WERI-Rb-1 (cell line): ENCODE data around the gene MYCBPAP.

Experiments
- DNase-seq: peaks from one replicate; pipeline ENCODE4 v3.0.0-alpha.2; 2020
- H3K27ac ChIP-seq: fragments of 250-450 bp; sonication (Bioruptor Pico); 2 replicates; pipeline ENCODE4 v1.5.1; 2020; ENCODE audit warnings: mild to moderate bottlenecking, moderate library complexity
- H3K27me3 ChIP-seq: fragments of 250-450 bp; sonication (Bioruptor Pico); 2 replicates; pipeline ENCODE4 v1.5.1; 2021; ENCODE audit warnings: mild to moderate bottlenecking, low read depth, moderate library complexity; ENCODE audit not compliant: insufficient read depth, severe bottlenecking
- H3K36me3 ChIP-seq: fragments of 250-450 bp; sonication (Bioruptor Pico); 2 replicates; pipeline ENCODE4 v1.5.1; 2020; ENCODE audit warnings: mild to moderate bottlenecking, moderate library complexity
- H3K4me3 ChIP-seq: 2 replicates; pipeline ENCODE4 v1.5.1; 2011; ENCODE audit warnings: low read depth, mild to moderate bottlenecking, control low read depth, low read length
- H3K9me3 ChIP-seq: fragments of 250-450 bp; sonication (Bioruptor Pico); 2 replicates; pipeline ENCODE4 v1.5.1; 2021; ENCODE audit warnings: mild to moderate bottlenecking, moderate library complexity; ENCODE audit not compliant: severe bottlenecking
- TF ChIP-seq, protein P1 (sequence below): IDR thresholded peaks from 2 replicates; pipeline ENCODE4 v1.5.1; 2011; ENCODE audit warnings: low read depth, mild to moderate bottlenecking, control low read depth, inconsistent platforms, low read length

The MYCBPAP gene

DNA sequence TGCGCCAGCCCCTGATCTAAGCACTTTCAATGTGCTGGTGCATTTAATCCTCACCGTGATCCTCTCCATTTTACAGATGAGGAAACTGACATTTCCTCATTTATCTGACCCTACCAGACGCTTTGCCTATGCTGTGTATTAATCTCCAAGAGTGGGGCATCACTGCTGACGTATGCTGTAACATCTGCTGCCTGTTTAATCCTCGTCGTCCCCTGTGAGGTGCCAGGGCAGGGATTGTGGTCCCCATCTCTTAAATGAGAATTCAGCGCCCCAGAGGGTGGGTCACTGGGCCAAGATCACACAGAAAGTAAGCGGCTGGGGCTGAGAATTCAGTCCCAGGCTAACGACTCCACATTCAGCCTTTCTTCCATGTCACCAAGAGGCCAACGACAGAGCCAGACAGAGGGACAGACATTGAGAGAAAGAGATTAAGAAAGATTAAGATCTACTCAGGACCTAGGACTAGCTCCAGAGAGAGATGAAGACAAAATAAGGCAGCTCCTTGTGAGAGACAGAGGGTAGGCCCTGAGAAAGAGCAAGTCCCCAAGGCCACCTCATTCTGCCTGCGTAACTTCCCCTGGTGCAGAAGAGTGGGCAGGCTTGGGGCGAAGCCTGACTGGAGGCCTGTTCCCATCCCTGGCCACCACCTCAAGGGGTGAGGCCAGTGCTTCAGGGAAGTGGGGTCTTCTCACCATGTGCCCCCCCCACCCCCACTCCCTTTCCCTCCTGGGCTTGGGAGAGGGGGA lies 65.8 kb downstream of the MYCBPAP start:
- TF ChIP-seq, protein P1, sequence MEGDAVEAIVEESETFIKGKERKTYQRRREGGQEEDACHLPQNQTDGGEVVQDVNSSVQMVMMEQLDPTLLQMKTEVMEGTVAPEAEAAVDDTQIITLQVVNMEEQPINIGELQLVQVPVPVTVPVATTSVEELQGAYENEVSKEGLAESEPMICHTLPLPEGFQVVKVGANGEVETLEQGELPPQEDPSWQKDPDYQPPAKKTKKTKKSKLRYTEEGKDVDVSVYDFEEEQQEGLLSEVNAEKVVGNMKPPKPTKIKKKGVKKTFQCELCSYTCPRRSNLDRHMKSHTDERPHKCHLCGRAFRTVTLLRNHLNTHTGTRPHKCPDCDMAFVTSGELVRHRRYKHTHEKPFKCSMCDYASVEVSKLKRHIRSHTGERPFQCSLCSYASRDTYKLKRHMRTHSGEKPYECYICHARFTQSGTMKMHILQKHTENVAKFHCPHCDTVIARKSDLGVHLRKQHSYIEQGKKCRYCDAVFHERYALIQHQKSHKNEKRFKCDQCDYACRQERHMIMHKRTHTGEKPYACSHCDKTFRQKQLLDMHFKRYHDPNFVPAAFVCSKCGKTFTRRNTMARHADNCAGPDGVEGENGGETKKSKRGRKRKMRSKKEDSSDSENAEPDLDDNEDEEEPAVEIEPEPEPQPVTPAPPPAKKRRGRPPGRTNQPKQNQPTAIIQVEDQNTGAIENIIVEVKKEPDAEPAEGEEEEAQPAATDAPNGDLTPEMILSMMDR, result no peak
- Histone ChIP-seq H3K36me3 (peaks cover 83% of the 10 kb centered on the region), H3K27ac (peak overlapping the region; percentile 96), H3K27me3 (no peaks in the 10 kb centered on the region), H3K4me3 (no peak overlapping the region), H3K9me3 (no peaks in the 10 kb centered on the region)
- peak; percentile 96 for DNase-seq

DNA sequence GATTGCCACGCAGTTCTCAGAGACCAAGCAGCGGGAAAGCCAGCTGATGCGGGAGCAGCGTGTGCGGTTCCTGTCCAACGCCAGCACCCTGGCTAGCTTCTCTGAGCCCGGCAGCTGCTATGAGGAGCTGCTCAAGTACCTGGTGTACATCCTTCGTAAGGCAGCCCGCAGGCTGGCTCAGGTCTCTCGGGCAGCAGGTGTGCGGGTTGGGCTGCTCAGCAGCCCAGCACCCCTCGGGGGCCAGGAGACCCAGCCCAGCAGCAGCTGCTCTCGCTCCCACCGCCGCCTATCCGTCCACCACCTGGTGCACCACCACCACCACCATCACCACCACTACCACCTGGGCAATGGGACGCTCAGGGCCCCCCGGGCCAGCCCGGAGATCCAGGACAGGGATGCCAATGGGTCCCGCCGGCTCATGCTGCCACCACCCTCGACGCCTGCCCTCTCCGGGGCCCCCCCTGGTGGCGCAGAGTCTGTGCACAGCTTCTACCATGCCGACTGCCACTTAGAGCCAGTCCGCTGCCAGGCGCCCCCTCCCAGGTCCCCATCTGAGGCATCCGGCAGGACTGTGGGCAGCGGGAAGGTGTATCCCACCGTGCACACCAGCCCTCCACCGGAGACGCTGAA lies 67.5 kb downstream of the MYCBPAP start:
- Histone ChIP-seq H3K36me3 (peaks cover 94% of the 10 kb centered on the region), H3K9me3 (no peaks in the 10 kb centered on the region), H3K27ac (peak overlapping the region; percentile 96), H3K4me3 (no peak overlapping the region), H3K27me3 (no peaks in the 10 kb centered on the region)
- no peak for DNase-seq
- TF ChIP-seq, protein P1, result peak; percentile 35; the same call in 1 of the 2 replicates

DNA sequence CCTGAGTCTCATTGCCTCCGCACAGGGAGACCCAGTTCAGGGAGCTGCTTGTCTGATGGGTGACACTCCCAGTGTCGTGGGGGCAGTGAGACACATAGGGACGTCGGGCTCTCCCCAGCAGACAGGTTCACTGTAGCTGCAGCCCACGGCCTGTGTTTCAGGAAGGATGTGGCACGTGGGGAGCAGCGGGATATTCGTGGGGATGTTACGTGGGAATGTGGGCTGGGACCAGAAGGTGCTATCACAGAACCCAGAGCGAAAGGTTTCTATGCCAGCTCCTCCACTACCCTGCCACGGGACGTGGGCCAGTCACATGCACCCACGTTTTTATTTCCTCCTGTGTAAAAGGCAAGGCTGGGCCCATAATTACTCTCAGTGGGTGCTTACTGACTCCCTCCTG lies 68.6 kb downstream of the MYCBPAP start:
- TF ChIP-seq, protein P1, result no peak
- Histone ChIP-seq H3K4me3 (no peak overlapping the region), H3K9me3 (no peaks in the 10 kb centered on the region), H3K36me3 (peaks cover 94% of the 10 kb centered on the region), H3K27me3 (no peaks in the 10 kb centered on the region), H3K27ac (peak overlapping the region; percentile 3; the same call in 1 of the 2 replicates)
- no peak for DNase-seq

DNA sequence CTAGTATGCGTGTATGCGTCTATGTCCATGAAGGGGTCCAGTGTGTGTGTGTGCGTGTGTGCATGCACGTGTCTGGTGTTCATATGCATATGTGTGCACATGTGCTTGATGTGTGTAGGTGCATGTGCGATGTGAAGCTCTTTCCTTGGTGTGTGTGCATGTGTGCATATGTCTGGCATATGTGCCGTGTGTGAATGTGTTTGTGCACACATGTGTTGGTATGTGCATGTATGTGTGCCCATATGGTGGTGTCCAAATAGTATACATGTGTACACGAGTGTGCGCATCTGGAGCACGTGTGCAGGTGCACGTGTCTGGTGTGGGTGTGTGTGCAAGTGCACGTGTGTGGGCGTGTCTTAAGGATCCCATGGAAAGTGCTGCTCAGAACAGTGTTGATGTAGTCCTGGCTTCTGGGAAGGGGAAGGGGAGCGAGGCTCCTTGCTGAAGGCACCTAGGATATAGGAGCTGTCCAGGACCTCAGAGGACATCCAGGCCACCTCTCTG lies 69.3 kb downstream of the MYCBPAP start:
- Histone ChIP-seq H3K27ac (no peak overlapping the region), H3K36me3 (peaks cover 94% of the 10 kb centered on the region), H3K9me3 (no peaks in the 10 kb centered on the region), H3K27me3 (no peaks in the 10 kb centered on the region), H3K4me3 (no peak overlapping the region)
- TF ChIP-seq, protein P1, result no peak
- no peak for DNase-seq

DNA sequence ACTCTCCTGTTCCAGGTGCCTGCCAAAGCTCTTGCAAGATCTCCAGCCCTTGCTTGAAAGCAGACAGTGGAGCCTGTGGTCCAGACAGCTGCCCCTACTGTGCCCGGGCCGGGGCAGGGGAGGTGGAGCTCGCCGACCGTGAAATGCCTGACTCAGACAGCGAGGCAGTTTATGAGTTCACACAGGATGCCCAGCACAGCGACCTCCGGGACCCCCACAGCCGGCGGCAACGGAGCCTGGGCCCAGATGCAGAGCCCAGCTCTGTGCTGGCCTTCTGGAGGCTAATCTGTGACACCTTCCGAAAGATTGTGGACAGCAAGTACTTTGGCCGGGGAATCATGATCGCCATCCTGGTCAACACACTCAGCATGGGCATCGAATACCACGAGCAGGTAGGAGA lies 69.9 kb downstream of the MYCBPAP start:
- no peak overlapping the region for H3K4me3 ChIP-seq
- H3K36me3 ChIP-seq, result peaks cover 93% of the 10 kb centered on the region
- no peaks in the 10 kb centered on the region for H3K27me3 ChIP-seq
- TF ChIP-seq, protein P1, result no peak
- H3K27ac ChIP-seq, result peak overlapping the region; percentile 6; the same call in 1 of the 2 replicates
- DNase-seq, result no peak
- H3K9me3 ChIP-seq, result no peaks in the 10 kb centered on the region
